Gastroesophageal sphincter (tissue), 4 donors: ENCODE data around the gene CRHR2. TPM values are rescaled to one million over a fixed set of nuclear protein-coding genes. Genes with fewer than 3 reads are reported as not detected.

Source experiments
- ATAC-seq: fragments of 150-250 bp; one replicate; pipeline ENCODE4 v1.9.1; 2016; ENCODE audit warnings: mild to moderate bottlenecking, moderate library complexity
- H3K27ac ChIP-seq, 4 donors: fragments of 200-600 bp; sonication (generic) in 3 of 4; 1 replicate in 3 of 4; 2 replicates in 1 of 4; pipeline ENCODE4 v1.5.1; 2016 to 2019
- H3K27me3 ChIP-seq: fragments of 200-600 bp; sonication (generic); one replicate; pipeline ENCODE4 v1.5.1; 2019
- H3K36me3 ChIP-seq, 2 donors: fragments of 200-600 bp; sonication (generic); one replicate each; pipeline ENCODE4 v1.5.1; 2019; ENCODE audit warnings: control low read depth in 1 of 2
- H3K4me1 ChIP-seq, 3 donors: fragments of 200-600 bp; sonication (generic); 1 replicate in 2 of 3; 2 replicates in 1 of 3; pipeline ENCODE4 v1.5.1; 2016 to 2019; ENCODE audit warnings: control low read depth in 2 of 3
- H3K4me3 ChIP-seq, 2 donors: fragments of 200-600 bp; sonication (generic); one replicate each; pipeline ENCODE4 v1.5.1; 2019; ENCODE audit warnings: mild to moderate bottlenecking in 1 of 2, moderate library complexity in 1 of 2
- H3K9me3 ChIP-seq, 3 donors: fragments of 200-600 bp; sonication (generic); one replicate each; pipeline ENCODE4 v1.5.1; 2017 to 2019; ENCODE audit warnings: control low read depth in 2 of 3
- CTCF ChIP-seq, 4 experiments: fragments of 200-600 bp in 2 of 4; fragments of 450-650 bp in 2 of 4; sonication (generic) in 1 of 4; IDR thresholded peaks; one replicate each; pipeline ENCODE4 v1.5.1; 2017 to 2019; ENCODE audit warnings: antibody characterized with exemption in 4 of 4, mild to moderate bottlenecking in 2 of 4, moderate library complexity in 2 of 4
- EP300 ChIP-seq: sonication (generic); formaldehyde crosslinking; IDR thresholded peaks from one replicate; pipeline ENCODE4 v1.6.1; 2017; ENCODE audit warnings: antibody characterized with exemption, mild to moderate bottlenecking
- POLR2A ChIP-seq, 2 donors: fragments of 450-650 bp; IDR thresholded peaks; one replicate each; pipeline ENCODE4 v1.6.1; 2017; ENCODE audit warnings: antibody characterized with exemption in 2 of 2, mild to moderate bottlenecking in 2 of 2, moderate library complexity in 1 of 2
- POLR2AphosphoS5 ChIP-seq: sonication (generic); formaldehyde crosslinking; IDR thresholded peaks from one replicate; pipeline ENCODE4 v1.6.1; 2017; ENCODE audit warnings: antibody characterized with exemption
- WGBS, 2 donors: methylation state at CpG; one replicate each; pipeline ENCODE4 v1.1.5; 2018; ENCODE audit warnings: low coverage in 1 of 2; 5-methylcytosine and 5-hydroxymethylcytosine counted together
- total RNA-seq, 4 donors: library from RNA; depleted of rRNA; stranded (reverse); fragments of >200 nt; gene quantifications; one replicate each; pipeline ENCODE4 v1.1.0, GENCODE V29; 2016

Gene CRHR2
- total RNA-seq, 4 donors from 2014 or later: 0.15 to 0.77 (median 0.47) TPM; not detected in 1

- TF ChIP-seq POLR2A (IDR thresholded peaks at IDR 0.05) (no peak), EP300 (no peak), POLR2AphosphoS5 (no peak), CTCF (IDR thresholded peaks at IDR 0.05) (no peak)
- no peak overlapping the region for H3K4me3 ChIP-seq
- whole genome bisulfite sequencing, 2 donors: 92 to 100% methylated on average over 1 to 2 of the region's 3 CpGs
Measured at GRCh38 chr7:30658479-30659074, 23.7 kb downstream of the CRHR2 start.

GRCh38 chr7:30657131-30657530 lies 25.1 kb downstream of the CRHR2 start:
- Histone ChIP-seq H3K27ac (no peak overlapping the region), H3K36me3 (no peaks in the 10 kb centered on the region), H3K9me3 (no peaks in the 10 kb centered on the region), H3K4me3 (no peak overlapping the region), H3K27me3 (peaks cover 6% of the 10 kb centered on the region), H3K4me1 (no peaks in the 10 kb centered on the region)
- ATAC-seq: no peak
- no peak for TF ChIP-seq POLR2AphosphoS5
- TF ChIP-seq POLR2A (IDR thresholded peaks at IDR 0.05): no peak
- no peak for TF ChIP-seq CTCF (IDR thresholded peaks at IDR 0.05)
- TF ChIP-seq EP300: no peak
- WGBS, 2 donors: no CpG with 5 or more reads among the region's 2 CpGs

More at GRCh38 chr7:30658479-30659074, 23.7 kb downstream of the CRHR2 start:
- Histone ChIP-seq H3K27me3 (peaks cover 9% of the 10 kb centered on the region), H3K36me3 (no peaks in the 10 kb centered on the region), H3K9me3 (no peaks in the 10 kb centered on the region), H3K27ac (no peak overlapping the region), H3K4me1 (no peaks in the 10 kb centered on the region)
- no peak for ATAC-seq

- Histone ChIP-seq H3K4me1 (no peaks in the 10 kb centered on the region), H3K27me3 (peaks cover 3% of the 10 kb centered on the region), H3K27ac (no peak overlapping the region), H3K9me3 (no peaks in the 10 kb centered on the region), H3K4me3 (no peak overlapping the region), H3K36me3 (no peaks in the 10 kb centered on the region)
- no peak for TF ChIP-seq POLR2A (IDR thresholded peaks at IDR 0.05)
- no peak for TF ChIP-seq POLR2AphosphoS5
- no peak for TF ChIP-seq EP300
- TF ChIP-seq CTCF (IDR thresholded peaks at IDR 0.05): no peak
- no peak for ATAC-seq
- 90% methylated on average over 2 of the region's 21 CpGs; no CpG with 5 or more reads in 1 of the 2 donors for WGBS, 2 donors
Measured at GRCh38 chr7:30656006-30656957, 26.0 kb downstream of the CRHR2 start.

- Histone ChIP-seq H3K36me3 (no peaks in the 10 kb centered on the region), H3K27ac (no peak overlapping the region), H3K4me3 (no peak overlapping the region), H3K4me1 (no peaks in the 10 kb centered on the region), H3K27me3 (no peaks in the 10 kb centered on the region), H3K9me3 (no peaks in the 10 kb centered on the region)
- WGBS, 2 donors: 82 to 88% methylated on average over 5 to 9 of the region's 22 CpGs
- TF ChIP-seq POLR2AphosphoS5 (no peak), POLR2A (IDR thresholded peaks at IDR 0.05) (no peak), CTCF (IDR thresholded peaks at IDR 0.05) (no peak), EP300 (no peak)
- no peak for ATAC-seq
Measured at GRCh38 chr7:30655096-30655970, 26.9 kb downstream of the CRHR2 start.
